ENCODE data around the gene ZFYVE21. TPM values are rescaled to one million over a fixed set of nuclear protein-coding genes. Genes with fewer than 3 reads are reported as not detected.

The ZFYVE21 gene
- total RNA-seq, 1 donor from 2014 or later, result 53.9 TPM

DNA sequence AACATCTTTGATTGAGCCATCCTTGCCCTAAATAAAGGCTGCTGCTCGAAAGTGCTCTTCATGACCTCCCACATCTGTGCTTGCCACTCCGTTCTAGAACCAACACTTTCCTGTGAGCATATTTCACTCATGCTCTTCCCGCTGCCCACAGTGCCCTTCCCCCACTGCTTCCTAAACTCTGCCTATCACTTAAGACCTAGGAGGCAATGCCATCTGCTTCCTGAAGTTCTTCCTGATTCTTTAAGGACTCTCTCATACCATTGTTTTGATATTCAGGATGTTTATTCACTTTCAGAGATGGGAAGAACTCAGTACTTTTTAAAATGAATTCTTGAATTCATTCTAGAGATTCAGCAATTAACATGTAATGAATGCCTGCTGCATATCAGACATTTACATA, 49.9 kb downstream of the ZFYVE21 start:
- no peaks in the 10 kb centered on the region for H3K36me3 ChIP-seq (ENCODE audit: control insufficient read depth, insufficient read depth, low read length)
- TF ChIP-seq, protein P1, sequence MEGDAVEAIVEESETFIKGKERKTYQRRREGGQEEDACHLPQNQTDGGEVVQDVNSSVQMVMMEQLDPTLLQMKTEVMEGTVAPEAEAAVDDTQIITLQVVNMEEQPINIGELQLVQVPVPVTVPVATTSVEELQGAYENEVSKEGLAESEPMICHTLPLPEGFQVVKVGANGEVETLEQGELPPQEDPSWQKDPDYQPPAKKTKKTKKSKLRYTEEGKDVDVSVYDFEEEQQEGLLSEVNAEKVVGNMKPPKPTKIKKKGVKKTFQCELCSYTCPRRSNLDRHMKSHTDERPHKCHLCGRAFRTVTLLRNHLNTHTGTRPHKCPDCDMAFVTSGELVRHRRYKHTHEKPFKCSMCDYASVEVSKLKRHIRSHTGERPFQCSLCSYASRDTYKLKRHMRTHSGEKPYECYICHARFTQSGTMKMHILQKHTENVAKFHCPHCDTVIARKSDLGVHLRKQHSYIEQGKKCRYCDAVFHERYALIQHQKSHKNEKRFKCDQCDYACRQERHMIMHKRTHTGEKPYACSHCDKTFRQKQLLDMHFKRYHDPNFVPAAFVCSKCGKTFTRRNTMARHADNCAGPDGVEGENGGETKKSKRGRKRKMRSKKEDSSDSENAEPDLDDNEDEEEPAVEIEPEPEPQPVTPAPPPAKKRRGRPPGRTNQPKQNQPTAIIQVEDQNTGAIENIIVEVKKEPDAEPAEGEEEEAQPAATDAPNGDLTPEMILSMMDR (IDR thresholded peaks at IDR 0.05; ENCODE audit: insufficient read depth, low read length, poor library complexity, severe bottlenecking), result no peak
- no peaks in the 10 kb centered on the region for H3K27me3 ChIP-seq (ENCODE audit: control insufficient read depth, insufficient read depth, low read length)
- H3K4me3 ChIP-seq (ENCODE audit: low read depth, low read length), result no peak overlapping the region
- DNase-seq (ENCODE audit: low read depth), result no peak

- DNase-seq (ENCODE audit: low read depth), result no peak
- TF ChIP-seq, protein P1 (IDR thresholded peaks at IDR 0.05; ENCODE audit: insufficient read depth, low read length, poor library complexity, severe bottlenecking), result no peak
- no peaks in the 10 kb centered on the region for H3K27me3 ChIP-seq (ENCODE audit: control insufficient read depth, insufficient read depth, low read length)
- no peak overlapping the region for H3K4me3 ChIP-seq (ENCODE audit: low read depth, low read length)
- H3K36me3 ChIP-seq (ENCODE audit: control insufficient read depth, insufficient read depth, low read length), result no peaks in the 10 kb centered on the region
Observed at GRCh38 chr14:103767336-103767894, 51.8 kb downstream of the ZFYVE21 start.

DNA sequence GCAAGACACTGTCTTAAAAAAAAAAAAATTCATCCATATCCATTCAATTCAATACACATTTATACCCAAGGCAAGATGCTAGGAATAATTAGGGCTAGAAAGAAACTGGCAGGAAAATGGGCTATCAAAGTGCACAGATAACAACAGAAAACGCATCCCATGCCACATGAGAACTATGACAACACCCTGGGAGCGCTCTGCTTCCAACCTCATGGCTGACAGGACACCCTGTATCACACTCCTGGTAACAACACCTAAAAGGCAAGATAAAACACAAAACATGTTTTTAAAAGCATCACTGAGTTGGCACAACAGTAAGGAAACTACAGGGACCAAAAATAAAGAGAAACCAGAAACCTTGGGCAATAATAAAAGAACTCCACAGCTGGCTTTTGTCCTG, 54.9 kb downstream of the ZFYVE21 start:
- H3K27me3 ChIP-seq (ENCODE audit: control insufficient read depth, insufficient read depth, low read length), result no peaks in the 10 kb centered on the region
- H3K4me3 ChIP-seq (ENCODE audit: low read depth, low read length), result no peak overlapping the region
- TF ChIP-seq, protein P1 (IDR thresholded peaks at IDR 0.05; ENCODE audit: insufficient read depth, low read length, poor library complexity, severe bottlenecking), result no peak
- DNase-seq (ENCODE audit: low read depth), result no peak
- H3K36me3 ChIP-seq (ENCODE audit: control insufficient read depth, insufficient read depth, low read length), result no peaks in the 10 kb centered on the region

- H3K4me3 ChIP-seq (ENCODE audit: low read depth, low read length), result no peak overlapping the region
- H3K27me3 ChIP-seq (ENCODE audit: control insufficient read depth, insufficient read depth, low read length), result no peaks in the 10 kb centered on the region
- TF ChIP-seq, protein P1 (IDR thresholded peaks at IDR 0.05; ENCODE audit: insufficient read depth, low read length, poor library complexity, severe bottlenecking), result no peak
- H3K36me3 ChIP-seq (ENCODE audit: control insufficient read depth, insufficient read depth, low read length), result no peaks in the 10 kb centered on the region
- DNase-seq (ENCODE audit: low read depth), result no peak
Observed at GRCh38 chr14:103770902-103771301, 55.3 kb downstream of the ZFYVE21 start.

GRCh38 chr14:103772078-103772712, 56.6 kb downstream of the ZFYVE21 start:
- no peaks in the 10 kb centered on the region for H3K27me3 ChIP-seq (ENCODE audit: control insufficient read depth, insufficient read depth, low read length)
- TF ChIP-seq, protein P1 (IDR thresholded peaks at IDR 0.05; ENCODE audit: insufficient read depth, low read length, poor library complexity, severe bottlenecking), result no peak
- H3K36me3 ChIP-seq (ENCODE audit: control insufficient read depth, insufficient read depth, low read length), result no peaks in the 10 kb centered on the region
- no peak for DNase-seq (ENCODE audit: low read depth)
- H3K4me3 ChIP-seq (ENCODE audit: low read depth, low read length), result no peak overlapping the region

DNA sequence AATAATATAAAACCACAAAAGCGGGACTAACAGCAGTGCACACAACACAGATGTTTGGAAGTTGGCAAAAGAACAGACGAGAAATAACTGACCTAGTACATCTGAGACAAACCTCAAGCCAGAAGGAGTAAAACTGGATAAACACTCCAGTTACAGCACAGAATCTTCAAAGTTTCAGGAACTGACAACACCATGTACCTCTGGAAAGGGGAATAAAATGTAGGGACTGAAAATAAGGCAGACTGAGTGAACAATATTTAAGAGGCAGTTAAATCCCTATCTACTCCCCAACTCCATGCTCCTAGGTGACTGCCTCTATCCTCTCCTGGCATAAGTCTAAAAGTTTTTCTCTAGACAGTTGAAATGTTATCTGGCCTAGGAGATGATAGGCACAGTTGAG, 57.9 kb downstream of the ZFYVE21 start:
- TF ChIP-seq, protein P1 (IDR thresholded peaks at IDR 0.05; ENCODE audit: insufficient read depth, low read length, poor library complexity, severe bottlenecking), result no peak
- Histone ChIP-seq H3K4me3 (ENCODE audit: low read depth, low read length) (no peak overlapping the region), H3K27me3 (ENCODE audit: control insufficient read depth, insufficient read depth, low read length) (no peaks in the 10 kb centered on the region), H3K36me3 (ENCODE audit: control insufficient read depth, insufficient read depth, low read length) (no peaks in the 10 kb centered on the region)
- no peak for DNase-seq (ENCODE audit: low read depth)
